ENCODE measurements around the gene VAMP2. TPM values are rescaled to one million over a fixed set of nuclear protein-coding genes. Genes with fewer than 3 reads are reported as not detected.

VAMP2 gene
- total and polyA plus RNA-seq, 9 of the 15 experiments (the other 6 are each of a cell fraction or from before 2014, with no cell fraction given), result 2.3 to 31.8 (median 6.0) TPM

DNA sequence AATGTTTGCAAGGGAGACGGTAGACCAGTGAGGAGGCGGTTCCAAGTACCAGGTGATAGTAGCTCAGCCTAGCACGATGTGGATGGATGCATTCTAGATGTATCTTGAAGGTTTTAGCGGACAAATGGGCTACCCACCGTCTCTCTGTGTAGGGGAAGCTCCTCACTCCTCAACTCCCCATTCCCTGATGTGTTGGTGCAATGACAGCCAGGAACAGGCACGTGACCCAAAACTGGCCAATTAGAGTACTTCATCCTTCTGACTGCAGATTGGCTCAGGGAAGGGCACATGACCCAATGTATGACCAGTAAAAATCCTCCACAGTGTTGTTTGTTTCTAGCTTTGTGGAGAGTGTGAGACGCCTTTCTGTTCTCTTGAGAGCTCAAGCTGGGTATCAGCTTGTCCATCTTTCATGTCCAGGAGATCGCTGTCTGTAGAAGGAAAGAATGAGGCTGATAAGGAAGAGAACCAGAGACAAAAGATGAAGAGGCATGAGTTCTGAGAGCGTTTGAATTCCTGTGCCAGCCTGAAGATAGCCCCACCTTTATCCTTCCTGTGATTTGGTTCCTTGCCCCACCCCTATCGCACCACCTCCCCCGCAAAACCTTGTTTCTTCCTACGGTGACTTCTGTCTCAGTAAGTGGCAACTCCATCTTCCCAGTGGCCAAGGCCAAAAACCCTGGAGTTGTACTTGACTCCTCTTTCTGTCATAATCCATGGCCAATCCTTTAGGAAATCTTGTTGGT, 29.5 kb upstream of the VAMP2 start:
- in situ Hi-C loops (cut with MboI) (no loop called here), intact Hi-C loops (cut with micrococcal nuclease) (no loop called here)
- TF ChIP-seq ZNF347 (CRISPR knock-in tag; IDR thresholded peaks at IDR 0.05; ENCODE audit: low read depth) (no peak), TBP (optimal IDR thresholded peaks at IDR 0.05; ENCODE audit: low read depth, low read length) (peak; percentile 67), ZNF277 (CRISPR knock-in tag; IDR thresholded peaks at IDR 0.05; ENCODE audit: borderline replicate concordance) (no peak), NFXL1 (CRISPR knock-in tag; IDR thresholded peaks at IDR 0.05) (no peak), HMG20B (CRISPR knock-in tag; IDR thresholded peaks at IDR 0.05) (no peak), ZNF589 (CRISPR knock-in tag; IDR thresholded peaks at IDR 0.05; ENCODE audit: low read depth) (0 out of 2 replicates have a peak, but pooled peaks have one; percentile 15), NBN (IDR thresholded peaks at IDR 0.05; ENCODE audit: low read depth) (peak; percentile 31; the same call in 1 of the 2 replicates), POLR2AphosphoS2 (IDR thresholded peaks at IDR 0.05; ENCODE audit: low read length) (no peak), ZBTB5 (IDR thresholded peaks at IDR 0.05) (no peak), ZNF407 (IDR thresholded peaks at IDR 0.05; ENCODE audit: low read depth) (no peak)

More for the DNA sequence above, 29.5 kb upstream of the VAMP2 start:
- H3K27me3 ChIP-seq (ENCODE audit: control insufficient read depth in 2 of 2, insufficient read depth in 2 of 2, low read length in 2 of 2), result no peaks in the 10 kb centered on the region
- no TSS peak for BruUV-seq (replicated peaks)
- peaks cover 2% of the 10 kb centered on the region for H4K20me1 ChIP-seq (replicated peaks; ENCODE audit: control insufficient read depth, insufficient read depth, low read length)
- FAIRE-seq (peak; percentile 100), DNase-seq (ENCODE audit: extremely low read depth in 1 of 4, low spot score in 3 of 4) (peak; percentile 75 to 91 (median 82)), ATAC-seq (peak; percentile 76)
- H3K9ac ChIP-seq (ENCODE audit: insufficient read depth in 1 of 2, low read depth in 2 of 2, low read length in 2 of 2), result peak overlapping the region; percentile 45 to 48; a peak in 3 of 4 replicates
- peaks cover 35 to 36% of the 10 kb centered on the region in 2 experiments for H3K4me1 ChIP-seq (replicated peaks in 1 of 2; ENCODE audit: control insufficient read depth in 2 of 2, insufficient read depth in 2 of 2, low read length in 2 of 2)
- H3K36me3 ChIP-seq (ENCODE audit: control insufficient read depth, insufficient read depth, low read length), result no peaks in the 10 kb centered on the region
- no peaks in the 10 kb centered on the region for H3K9me3 ChIP-seq (replicated peaks; ENCODE audit: control insufficient read depth, insufficient read depth, low read depth, low read length)
- peak overlapping the region; percentile 83 for H3K4me2 ChIP-seq (ENCODE audit: insufficient read depth, low read length)
- no peaks in the 10 kb centered on the region for H3K9me1 ChIP-seq (ENCODE audit: control insufficient read depth, insufficient read depth, low read length)
- H2AFZ ChIP-seq (ENCODE audit: low read depth, low read length), result peak overlapping the region; percentile 83
- H3K27ac ChIP-seq (ENCODE audit: extremely low read depth, low read depth, low read length), result peak overlapping the region; percentile 66
- ChIA-PET CTCF (ENCODE audit: low intra/inter-chr PET ratio) (no interaction called here), POLR2A (interaction anchor here (0.5 to 3.1 kb wide), 10 partner anchors 10 to 144 kb away, joined by 3 to 30 read pairs (median 4); partner anchors contain the start of gene AURKB)
- WGBS (ENCODE audit: insufficient coverage, low coverage, missing lambda C conversion rate), result 0% methylated on average over 12 of the region's 12 CpGs
- peak overlapping the region; percentile 25 for H3K4me3 ChIP-seq
- peaks cover 18% of the 10 kb centered on the region for H3K79me2 ChIP-seq (ENCODE audit: control insufficient read depth, insufficient read depth, low read length)
